Fibroblast of the conjunctiva (primary cell): ENCODE results near the gene ACRBP.

Experiments used
- DNase-seq: peaks from one replicate; pipeline ENCODE4 v3.0.0-alpha.2; 2010; ENCODE audit warnings: low read depth

ACRBP gene

GRCh38 chr12:6647083-6647604 lies at the start of gene ACRBP:
ACRBP (minus strand) TSS chr12:6647432; CDS start chr12:6647366, 66 bp downstream.
- DNase-seq: peak; percentile 31

- no peak for DNase-seq
Observed at GRCh38 chr12:6695313-6696045, 48.2 kb upstream of the ACRBP start.

- no peak for DNase-seq
Observed at GRCh38 chr12:6694701-6695100, 47.5 kb upstream of the ACRBP start.

- no peak for DNase-seq
Observed at GRCh38 chr12:6693832-6694355, 46.7 kb upstream of the ACRBP start.

DNA sequence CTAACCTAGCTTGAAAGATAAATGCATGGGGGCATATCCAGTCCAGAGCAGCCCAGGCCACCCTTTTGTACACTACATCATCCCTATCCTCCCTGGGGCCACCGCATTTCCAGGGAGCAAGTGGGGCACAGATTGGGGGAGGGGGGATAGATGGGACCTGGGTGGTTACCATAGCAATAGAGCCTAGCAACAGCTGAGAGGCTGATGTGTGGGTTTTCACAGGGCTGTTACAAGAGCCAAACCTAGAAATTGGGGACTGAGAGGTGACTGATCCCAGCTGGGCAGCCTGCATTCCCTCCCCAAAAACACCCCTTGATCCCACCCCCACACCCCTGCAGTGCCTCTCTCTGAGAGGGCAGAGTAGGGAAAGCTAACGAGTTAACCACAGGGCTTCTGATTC lies 45.7 kb upstream of the ACRBP start:
- no peak for DNase-seq

- DNase-seq: peak; percentile 29
Observed at GRCh38 chr12:6691473-6691872, 44.2 kb upstream of the ACRBP start.

GRCh38 chr12:6688999-6689882 lies 42.0 kb upstream of the ACRBP start, which contains the start of gene ZNF384:
ZNF384 (minus strand) TSS chr12:6689375; CDS start chr12:6679520, 9,855 bp downstream.
- peak; percentile 99 for DNase-seq

- DNase-seq: no peak
Observed at GRCh38 chr12:6688543-6688998, 41.3 kb upstream of the ACRBP start.

GRCh38 chr12:6685814-6686213 lies 38.6 kb upstream of the ACRBP start:
- DNase-seq: no peak

GRCh38 chr12:6684609-6685008 lies 37.4 kb upstream of the ACRBP start:
- peak; percentile 5 for DNase-seq

DNA sequence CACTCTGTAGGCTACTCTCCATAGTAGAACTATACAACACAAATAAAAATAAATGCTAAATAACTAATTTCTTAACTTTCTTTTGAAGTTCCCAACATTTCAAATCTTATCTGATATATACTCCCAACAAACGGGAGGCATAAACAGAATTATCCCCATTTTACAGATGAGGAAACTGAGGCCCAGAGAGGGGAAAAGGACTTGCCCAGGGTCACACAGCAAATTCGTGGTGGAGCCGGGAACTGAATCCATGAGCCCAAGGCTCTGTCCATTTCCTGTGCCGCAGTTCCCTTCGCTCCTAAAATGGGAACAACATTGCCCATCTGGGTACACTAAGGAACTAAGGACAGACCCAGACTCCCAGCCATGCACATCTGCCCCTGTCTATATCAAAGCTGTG lies 29.7 kb upstream of the ACRBP start:
- DNase-seq: no peak

- no peak for DNase-seq
Observed at GRCh38 chr12:6672143-6672542, 24.9 kb upstream of the ACRBP start.

DNA sequence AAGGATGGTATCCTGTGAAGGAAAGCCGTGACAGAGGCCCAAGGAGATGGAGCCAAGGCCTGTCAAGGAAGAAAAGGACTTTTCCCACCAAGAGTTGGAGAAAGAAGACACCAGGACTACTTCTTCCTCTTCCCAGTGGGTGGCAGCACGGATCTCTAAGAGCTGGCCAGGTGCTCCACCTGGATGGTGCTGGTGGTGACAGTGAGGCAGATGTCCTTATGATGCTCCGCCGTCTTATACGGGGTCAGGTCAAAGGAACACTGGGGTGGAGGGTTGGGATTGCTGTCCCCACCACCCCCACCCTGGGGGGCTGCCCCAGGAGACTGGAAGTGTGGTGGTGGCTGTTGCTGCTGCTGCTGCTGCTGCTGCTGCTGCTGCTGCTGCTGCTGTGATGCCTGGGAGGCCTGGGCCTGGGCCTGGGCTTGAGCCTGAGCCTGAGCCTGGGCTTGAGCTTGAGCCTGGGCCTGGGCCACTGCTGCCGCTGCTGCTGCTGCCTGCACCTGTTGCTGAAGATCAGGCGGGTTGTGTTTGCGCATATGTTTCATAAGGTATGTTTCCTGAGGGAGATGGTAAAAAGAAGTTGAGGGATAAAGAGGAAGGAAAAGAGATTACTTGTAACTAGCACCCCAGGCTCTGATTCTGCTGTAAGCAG lies 20.5 kb upstream of the ACRBP start:
- DNase-seq: no peak

- DNase-seq: no peak
Observed at GRCh38 chr12:6666211-6666610, 19.0 kb upstream of the ACRBP start.

DNA sequence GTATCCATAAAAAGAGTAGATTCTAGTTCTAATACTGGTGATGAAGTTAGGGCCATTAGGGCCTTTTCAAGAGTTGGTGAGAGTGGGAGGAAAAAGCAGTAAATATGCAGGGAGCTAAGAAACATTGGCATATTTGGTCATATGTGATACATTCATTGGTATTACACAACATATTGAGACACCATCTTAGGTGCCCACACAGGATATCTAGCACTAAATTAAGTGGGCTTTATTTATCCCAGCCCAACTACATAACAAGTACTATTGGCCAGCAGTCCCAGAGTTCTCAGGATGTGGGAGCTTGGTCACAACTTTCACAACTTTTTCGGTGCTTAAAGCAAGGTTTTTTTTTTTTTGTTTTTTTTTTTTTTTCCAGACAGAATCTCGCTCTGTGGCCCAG lies 17.7 kb upstream of the ACRBP start:
- no peak for DNase-seq

DNA sequence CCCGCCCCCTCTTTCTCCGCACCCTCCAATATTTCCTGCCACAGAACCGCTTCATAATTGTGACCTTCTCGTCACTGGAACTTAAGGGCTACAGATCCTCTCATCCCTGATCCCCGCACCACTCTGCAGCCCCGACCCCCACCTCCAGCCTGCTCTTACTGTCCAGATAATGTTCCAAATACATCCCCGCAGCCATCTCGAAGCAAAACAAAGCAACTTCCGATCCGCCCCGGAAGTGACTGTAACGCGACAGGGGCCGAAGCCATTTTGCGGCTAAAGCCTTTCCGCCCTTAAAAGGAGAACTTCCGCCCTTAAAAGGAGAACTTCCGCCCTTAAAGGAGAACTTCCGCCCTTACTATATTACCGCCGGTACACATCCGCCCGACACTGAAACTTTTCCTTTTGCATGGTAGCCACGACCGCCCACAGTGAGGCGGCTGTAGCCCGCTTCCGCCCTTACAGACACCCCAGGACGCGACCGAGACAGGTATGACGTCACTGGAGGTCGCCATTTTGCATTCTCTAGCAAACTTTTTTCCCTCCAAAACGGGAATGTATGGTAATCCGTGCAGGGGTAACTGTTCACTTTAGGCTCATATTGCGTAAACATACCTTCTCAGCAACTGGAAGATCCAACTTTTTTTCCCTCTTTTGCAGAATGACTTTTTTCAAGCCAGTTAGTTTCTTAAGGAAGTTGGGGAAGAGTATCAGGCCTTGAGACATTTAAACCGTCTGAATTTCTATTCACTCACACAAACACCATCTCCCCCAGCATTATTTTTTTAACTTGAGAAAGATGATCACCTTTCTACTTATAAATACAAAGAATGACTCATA lies 15.9 kb upstream of the ACRBP start, which contains the start of gene ING4:
TSS of gene ING4 (minus strand) at position 214 of the 837 bp plus-strand sequence. CDS start at position 196, 18 bp downstream.
- peak; percentile 99 for DNase-seq

DNA sequence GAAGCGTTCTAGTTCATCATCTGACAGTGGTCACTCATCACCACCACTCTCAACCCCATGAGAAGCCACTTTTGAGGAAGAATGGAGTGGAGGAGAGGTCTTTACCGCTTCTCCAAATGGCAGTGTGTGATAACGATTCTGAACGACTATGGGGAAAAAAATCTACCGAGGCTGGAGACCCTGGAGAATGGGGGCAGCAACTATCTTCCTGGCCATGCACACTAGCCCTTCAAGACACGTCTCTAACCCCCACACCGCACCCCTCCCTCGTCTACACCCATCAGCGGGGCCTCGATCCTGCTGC lies 15.3 kb upstream of the ACRBP start:
- no peak for DNase-seq

DNA sequence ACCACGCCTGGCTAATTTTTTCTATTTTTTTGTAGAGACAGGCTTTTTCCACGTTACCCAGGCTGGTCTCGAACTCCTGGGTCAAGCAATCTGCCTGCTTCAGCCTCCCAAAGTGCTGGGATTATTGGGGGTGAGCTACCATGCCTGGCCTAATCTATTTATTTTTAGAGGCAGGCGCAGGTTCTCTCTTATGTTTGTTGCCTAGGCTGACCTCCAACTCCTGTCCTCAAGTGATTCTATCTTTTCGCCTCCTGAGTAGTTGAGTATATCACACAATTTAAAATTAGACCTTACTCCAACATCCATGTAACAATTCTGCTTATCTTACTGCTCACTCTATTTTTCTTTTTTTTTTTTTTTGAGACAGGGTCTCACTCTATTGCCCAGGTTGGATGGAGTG lies 6.8 kb upstream of the ACRBP start:
- DNase-seq: no peak

DNA sequence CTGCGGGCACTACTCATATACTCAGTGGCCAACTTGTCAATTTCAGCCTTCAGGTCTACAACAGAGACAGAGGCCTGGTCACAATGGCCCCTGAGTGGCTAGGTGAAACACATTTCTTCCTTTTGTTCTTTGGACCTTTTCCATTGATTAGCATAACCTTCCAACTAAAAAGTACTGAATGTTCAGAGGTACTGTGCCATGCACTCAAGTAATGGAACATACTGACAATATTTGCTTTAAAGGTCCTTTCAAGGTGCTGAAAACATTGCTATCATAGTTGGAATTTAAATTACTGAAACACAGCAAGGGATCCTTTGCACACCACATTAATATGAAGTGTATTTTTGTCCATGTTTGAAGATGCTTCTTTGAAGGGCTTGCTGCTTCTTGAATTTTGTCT lies 6.1 kb upstream of the ACRBP start:
- DNase-seq: no peak

- DNase-seq: no peak
Observed at GRCh38 chr12:6652391-6652790, 5.2 kb upstream of the ACRBP start.

DNA sequence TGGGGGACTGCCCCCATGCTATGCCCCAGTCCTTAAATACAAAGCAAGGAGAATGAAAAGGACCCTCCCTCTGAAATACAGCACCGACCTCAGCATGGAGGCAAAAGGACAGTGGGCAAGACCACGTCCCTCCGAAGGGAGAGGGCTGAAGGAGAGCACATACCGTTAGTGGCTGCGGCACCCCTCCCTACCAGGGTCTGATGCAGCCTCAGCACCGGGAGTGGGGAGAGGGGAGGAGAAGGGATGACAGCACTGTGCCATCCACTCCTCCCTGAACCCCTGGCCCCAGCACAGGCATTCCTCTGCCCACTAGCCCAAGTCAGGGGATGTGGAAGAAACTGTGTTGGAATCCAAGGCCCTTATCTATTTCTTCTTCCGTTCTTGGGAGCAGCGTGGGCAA lies 3.6 kb upstream of the ACRBP start:
- DNase-seq: no peak
